ENCODE results near the gene COL16A1. TPM values are rescaled to one million over a fixed set of nuclear protein-coding genes. Genes with fewer than 3 reads are reported as not detected.

Gene COL16A1
- total RNA-seq, 2 donors from 2014 or later = 7.4 to 9.9 TPM

DNA sequence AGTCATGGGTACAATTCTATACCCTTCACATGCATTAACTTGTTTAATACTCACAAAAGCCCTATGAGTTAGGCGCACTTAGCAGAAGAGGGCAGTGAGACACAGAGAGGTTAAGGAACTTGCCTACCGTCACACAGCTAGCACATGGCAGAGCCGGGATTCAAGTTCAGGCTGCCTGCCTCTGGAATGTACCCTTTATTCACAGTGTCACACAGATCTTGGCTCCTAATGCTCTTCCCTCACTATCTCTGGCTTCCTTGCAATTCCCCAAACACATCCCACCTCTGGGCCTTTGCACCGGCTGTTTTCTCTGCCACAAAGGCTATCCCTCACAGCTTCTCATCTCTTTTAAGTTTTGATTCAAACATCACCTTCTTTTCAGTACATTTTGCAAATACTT is 25.1 kb downstream of the COL16A1 start:
- no peak for DNase-seq
- Histone ChIP-seq H3K9ac (ENCODE audit: extremely low read depth, low read length, poor library complexity, severe bottlenecking) (no peak overlapping the region), H3K9me3 (ENCODE audit: control insufficient read depth, low read length) (no peaks in the 10 kb centered on the region), H3K27me3 (ENCODE audit: control insufficient read depth, insufficient read depth, low read length, poor library complexity, severe bottlenecking) (no peaks in the 10 kb centered on the region), H3K4me3 (ENCODE audit: low read length) (no peak overlapping the region), H3K27ac (ENCODE audit: low read depth, low read length) (no peak overlapping the region), H3K36me3 (ENCODE audit: control insufficient read depth, insufficient read depth, low read length) (no peaks in the 10 kb centered on the region), H3K4me1 (ENCODE audit: control insufficient read depth, insufficient read depth, low read length) (peaks cover 6% of the 10 kb centered on the region)
- H3K27me3 Mint-ChIP-seq (ENCODE audit: insufficient read depth) = no peaks in the 10 kb centered on the region
- no peaks in the 10 kb centered on the region for H3K36me3 Mint-ChIP-seq (ENCODE audit: low read depth)
- WGBS, 2 experiments (ENCODE audit: insufficient coverage in 1 of 2, insufficient read length in 1 of 2) = 93 to 100% methylated on average over 3 to 4 of the region's 4 CpGs
- no peaks in the 10 kb centered on the region for H3K9me3 Mint-ChIP-seq
- H3K4me3 Mint-ChIP-seq = no peak overlapping the region
- no peak overlapping the region for H3K27ac Mint-ChIP-seq
- peaks cover 1% of the 10 kb centered on the region for H3K4me1 Mint-ChIP-seq
- TF ChIP-seq, protein P1, sequence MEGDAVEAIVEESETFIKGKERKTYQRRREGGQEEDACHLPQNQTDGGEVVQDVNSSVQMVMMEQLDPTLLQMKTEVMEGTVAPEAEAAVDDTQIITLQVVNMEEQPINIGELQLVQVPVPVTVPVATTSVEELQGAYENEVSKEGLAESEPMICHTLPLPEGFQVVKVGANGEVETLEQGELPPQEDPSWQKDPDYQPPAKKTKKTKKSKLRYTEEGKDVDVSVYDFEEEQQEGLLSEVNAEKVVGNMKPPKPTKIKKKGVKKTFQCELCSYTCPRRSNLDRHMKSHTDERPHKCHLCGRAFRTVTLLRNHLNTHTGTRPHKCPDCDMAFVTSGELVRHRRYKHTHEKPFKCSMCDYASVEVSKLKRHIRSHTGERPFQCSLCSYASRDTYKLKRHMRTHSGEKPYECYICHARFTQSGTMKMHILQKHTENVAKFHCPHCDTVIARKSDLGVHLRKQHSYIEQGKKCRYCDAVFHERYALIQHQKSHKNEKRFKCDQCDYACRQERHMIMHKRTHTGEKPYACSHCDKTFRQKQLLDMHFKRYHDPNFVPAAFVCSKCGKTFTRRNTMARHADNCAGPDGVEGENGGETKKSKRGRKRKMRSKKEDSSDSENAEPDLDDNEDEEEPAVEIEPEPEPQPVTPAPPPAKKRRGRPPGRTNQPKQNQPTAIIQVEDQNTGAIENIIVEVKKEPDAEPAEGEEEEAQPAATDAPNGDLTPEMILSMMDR (conservative IDR thresholded peaks at IDR 0.05) = no peak

DNA sequence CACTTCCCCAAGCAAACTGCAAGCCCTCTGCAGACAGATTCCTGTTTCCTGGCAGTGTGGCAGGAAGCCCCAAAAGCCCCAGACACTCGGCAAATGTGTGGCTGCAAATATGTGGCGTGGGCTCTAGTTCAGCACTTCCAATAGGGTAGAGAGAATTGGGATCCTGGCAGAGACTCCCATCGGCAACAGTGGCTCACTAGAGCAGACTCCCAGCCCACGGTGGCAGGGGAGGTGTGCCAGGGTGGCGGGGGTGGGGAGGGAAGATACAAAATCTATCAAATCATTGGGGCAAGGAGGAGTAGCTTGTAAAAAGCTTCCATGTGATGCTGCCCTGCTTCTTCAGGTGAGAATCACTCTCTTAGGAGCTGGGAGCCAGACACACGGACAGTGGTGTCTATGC is 25.9 kb downstream of the COL16A1 start:
- H3K27me3 Mint-ChIP-seq (ENCODE audit: insufficient read depth) = no peaks in the 10 kb centered on the region
- Histone ChIP-seq H3K4me3 (ENCODE audit: low read length) (no peak overlapping the region), H3K9ac (ENCODE audit: extremely low read depth, low read length, poor library complexity, severe bottlenecking) (no peak overlapping the region), H3K4me1 (ENCODE audit: control insufficient read depth, insufficient read depth, low read length) (peaks cover 6% of the 10 kb centered on the region), H3K9me3 (ENCODE audit: control insufficient read depth, low read length) (no peaks in the 10 kb centered on the region), H3K36me3 (ENCODE audit: control insufficient read depth, insufficient read depth, low read length) (no peaks in the 10 kb centered on the region), H3K27ac (ENCODE audit: low read depth, low read length) (no peak overlapping the region), H3K27me3 (ENCODE audit: control insufficient read depth, insufficient read depth, low read length, poor library complexity, severe bottlenecking) (no peaks in the 10 kb centered on the region)
- H3K9me3 Mint-ChIP-seq = no peaks in the 10 kb centered on the region
- no peak overlapping the region for H3K27ac Mint-ChIP-seq
- no peak for DNase-seq
- TF ChIP-seq, protein P1 (conservative IDR thresholded peaks at IDR 0.05) = no peak
- no peaks in the 10 kb centered on the region for H3K36me3 Mint-ChIP-seq (ENCODE audit: low read depth)
- H3K4me1 Mint-ChIP-seq = peaks cover 1% of the 10 kb centered on the region
- WGBS, 2 experiments (ENCODE audit: insufficient coverage in 1 of 2, insufficient read length in 1 of 2) = 82 to 96% methylated on average over 4 to 6 of the region's 6 CpGs
- no peak overlapping the region for H3K4me3 Mint-ChIP-seq

DNA sequence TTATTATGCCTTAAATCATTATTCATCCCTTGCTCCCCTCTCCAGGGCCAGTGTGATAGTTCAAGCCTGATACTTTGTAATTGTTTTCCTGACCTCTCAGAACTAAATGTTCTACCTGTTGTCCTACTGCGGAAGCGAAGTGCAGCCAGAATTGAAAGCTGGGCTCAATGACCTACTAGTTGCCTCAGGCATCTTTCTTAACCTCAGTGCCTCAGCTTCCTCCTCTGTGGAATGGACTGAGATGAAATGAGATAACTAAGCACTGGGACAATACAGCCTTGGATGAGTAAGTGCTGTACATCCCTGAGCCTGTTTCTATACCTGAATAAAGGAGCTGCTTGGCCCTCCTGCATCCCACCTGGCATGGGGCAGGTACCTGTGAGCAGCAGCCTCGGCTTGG is 26.4 kb downstream of the COL16A1 start:
- WGBS, 2 experiments (ENCODE audit: insufficient coverage in 1 of 2, insufficient read length in 1 of 2) = 60 to 66% methylated on average over 3 of the region's 3 CpGs
- H3K4me3 Mint-ChIP-seq = no peak overlapping the region
- TF ChIP-seq, protein P1 (conservative IDR thresholded peaks at IDR 0.05) = no peak
- no peaks in the 10 kb centered on the region for H3K36me3 Mint-ChIP-seq (ENCODE audit: low read depth)
- H3K36me3 ChIP-seq (ENCODE audit: control insufficient read depth, insufficient read depth, low read length) = no peaks in the 10 kb centered on the region
- H3K4me1 Mint-ChIP-seq = peaks cover 1% of the 10 kb centered on the region
- no peaks in the 10 kb centered on the region for H3K27me3 Mint-ChIP-seq (ENCODE audit: insufficient read depth)
- DNase-seq = no peak
- H3K4me1 ChIP-seq (ENCODE audit: control insufficient read depth, insufficient read depth, low read length) = peaks cover 6% of the 10 kb centered on the region
- no peaks in the 10 kb centered on the region for H3K27me3 ChIP-seq (ENCODE audit: control insufficient read depth, insufficient read depth, low read length, poor library complexity, severe bottlenecking)
- H3K9me3 Mint-ChIP-seq = no peaks in the 10 kb centered on the region
- H3K9ac ChIP-seq (ENCODE audit: extremely low read depth, low read length, poor library complexity, severe bottlenecking) = no peak overlapping the region
- H3K27ac Mint-ChIP-seq = no peak overlapping the region
- no peaks in the 10 kb centered on the region for H3K9me3 ChIP-seq (ENCODE audit: control insufficient read depth, low read length)
- H3K4me3 ChIP-seq (ENCODE audit: low read length) = no peak overlapping the region
- no peak overlapping the region for H3K27ac ChIP-seq (ENCODE audit: low read depth, low read length)

Data from endodermal cell (in vitro differentiated cells).